ENCODE results near the gene NR5A2. TPM values are rescaled to one million over a fixed set of nuclear protein-coding genes. Genes with fewer than 3 reads are reported as not detected.

Gene NR5A2
- polyA plus RNA-seq, 3 donors, result 0.03 to 0.31 TPM; not detected in 1

DNA sequence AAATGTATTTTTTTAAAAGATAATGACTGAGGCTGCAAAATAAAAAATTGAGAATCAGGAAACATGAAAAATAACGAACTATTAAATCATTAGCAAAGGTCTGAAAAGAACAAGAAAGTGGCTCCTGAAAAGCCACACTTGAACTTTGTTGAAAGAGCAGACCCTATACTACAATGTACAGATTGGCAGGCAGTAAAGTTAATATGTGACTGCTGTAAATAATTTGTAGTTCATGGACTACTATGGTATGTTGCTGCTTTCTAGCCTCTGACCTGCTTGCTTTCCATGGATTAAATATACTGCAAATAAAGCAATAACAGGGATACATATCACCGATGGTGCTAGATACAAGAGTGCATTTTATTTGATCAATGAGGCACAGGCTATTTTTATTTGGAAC is 18.6 kb downstream of the NR5A2 start:
- WGBS (ENCODE audit: insufficient coverage), result no CpG with 5 or more reads among the region's 2 CpGs
- H3K4me1 Mint-ChIP-seq, result peaks cover 21% of the 10 kb centered on the region
- H3K36me3 Mint-ChIP-seq, result peaks cover 0 to 5% of the 10 kb centered on the region in 2 donors
- H3K4me3 ChIP-seq (replicated peaks in 1 of 3; ENCODE audit: low read depth in 2 of 3, low read length in 3 of 3), result no peak overlapping the region
- H3K27ac Mint-ChIP-seq, result no peak overlapping the region
- peak overlapping the region in 1 of 2 donors; percentile 67 for H3K4me3 Mint-ChIP-seq
- intact Hi-C loops (cut with micrococcal nuclease), result no loop called here
- TF ChIP-seq CTCF (IDR thresholded peaks at IDR 0.05), result no peak
- H3K9ac ChIP-seq (ENCODE audit: insufficient read depth, low read length, poor library complexity, severe bottlenecking), result no peak overlapping the region
- H3K4me2 ChIP-seq (replicated peaks; ENCODE audit: extremely low read depth, low read length, poor library complexity, severe bottlenecking), result no peak overlapping the region
- no peaks in the 10 kb centered on the region for H4K20me1 ChIP-seq (ENCODE audit: insufficient read depth, low read length)
- no peaks in the 10 kb centered on the region for H3K79me2 ChIP-seq (ENCODE audit: insufficient read depth, low read length)
- H3K36me3 ChIP-seq (replicated peaks in 1 of 2; ENCODE audit: control insufficient read depth in 1 of 2, insufficient read depth in 2 of 2, low read length in 2 of 2), result no peaks in the 10 kb centered on the region
- peaks cover 59 to 77% of the 10 kb centered on the region in 2 donors for H3K27me3 ChIP-seq (ENCODE audit: control insufficient read depth in 2 of 2, insufficient read depth in 2 of 2, low read length in 2 of 2)
- peaks cover 0 to 10% of the 10 kb centered on the region in 2 donors for H3K9me3 ChIP-seq (replicated peaks in 1 of 2; ENCODE audit: control insufficient read depth in 1 of 2, insufficient read depth in 1 of 2, low read length in 2 of 2)
- H3K27ac ChIP-seq (ENCODE audit: low read depth in 1 of 2, low read length in 2 of 2), result no peak overlapping the region
- H3K27me3 Mint-ChIP-seq (ENCODE audit: low read depth in 3 of 3), result peaks cover 42 to 69% (median 56%) of the 10 kb centered on the region in 3 donors
- H3K9me3 Mint-ChIP-seq, result peaks cover 0 to 17% (median 6%) of the 10 kb centered on the region in 7 donors
- H2AFZ ChIP-seq (ENCODE audit: insufficient read depth, low read depth, low read length, poor library complexity, severe bottlenecking), result no peak overlapping the region
- DNase-seq, result no peak
- H3K4me1 ChIP-seq (ENCODE audit: control insufficient read depth in 1 of 2, insufficient read depth in 2 of 2, low read length in 2 of 2), result peaks cover 17 to 21% of the 10 kb centered on the region in 2 donors

DNA sequence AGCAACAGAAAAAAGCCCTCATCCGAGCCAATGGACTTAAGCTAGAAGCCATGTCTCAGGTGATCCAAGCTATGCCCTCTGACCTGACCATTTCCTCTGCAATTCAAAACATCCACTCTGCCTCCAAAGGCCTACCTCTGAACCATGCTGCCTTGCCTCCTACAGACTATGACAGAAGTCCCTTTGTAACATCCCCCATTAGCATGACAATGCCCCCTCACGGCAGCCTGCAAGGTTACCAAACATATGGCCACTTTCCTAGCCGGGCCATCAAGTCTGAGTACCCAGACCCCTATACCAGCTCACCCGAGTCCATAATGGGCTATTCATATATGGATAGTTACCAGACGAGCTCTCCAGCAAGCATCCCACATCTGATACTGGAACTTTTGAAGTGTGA is 20.7 kb downstream of the NR5A2 start:
- TF ChIP-seq CTCF (IDR thresholded peaks at IDR 0.05), result no peak
- no peak overlapping the region for H2AFZ ChIP-seq (ENCODE audit: insufficient read depth, low read depth, low read length, poor library complexity, severe bottlenecking)
- Mint-ChIP-seq H3K27ac (no peak overlapping the region), H3K27me3 (ENCODE audit: low read depth in 3 of 3) (peaks cover 43 to 48% (median 45%) of the 10 kb centered on the region in 3 donors), H3K4me1 (peaks cover 1% of the 10 kb centered on the region), H3K4me3 (no peak overlapping the region), H3K9me3 (peaks cover 0 to 2% (median 0%) of the 10 kb centered on the region in 7 donors), H3K36me3 (no peaks in the 10 kb centered on the region)
- H3K4me3 ChIP-seq (replicated peaks in 1 of 3; ENCODE audit: low read depth in 2 of 3, low read length in 3 of 3), result no peak overlapping the region
- no peaks in the 10 kb centered on the region for H3K9me3 ChIP-seq (replicated peaks in 1 of 2; ENCODE audit: control insufficient read depth in 1 of 2, insufficient read depth in 1 of 2, low read length in 2 of 2)
- no peak overlapping the region for H3K9ac ChIP-seq (ENCODE audit: insufficient read depth, low read length, poor library complexity, severe bottlenecking)
- peaks cover 42 to 56% of the 10 kb centered on the region in 2 donors for H3K27me3 ChIP-seq (ENCODE audit: control insufficient read depth in 2 of 2, insufficient read depth in 2 of 2, low read length in 2 of 2)
- H3K27ac ChIP-seq (ENCODE audit: low read depth in 1 of 2, low read length in 2 of 2), result no peak overlapping the region
- WGBS (ENCODE audit: insufficient coverage), result 96% methylated on average over 3 of the region's 5 CpGs
- no peaks in the 10 kb centered on the region for H3K36me3 ChIP-seq (replicated peaks in 1 of 2; ENCODE audit: control insufficient read depth in 1 of 2, insufficient read depth in 2 of 2, low read length in 2 of 2)
- no peak overlapping the region for H3K4me2 ChIP-seq (replicated peaks; ENCODE audit: extremely low read depth, low read length, poor library complexity, severe bottlenecking)
- intact Hi-C loops (cut with micrococcal nuclease), result no loop called here
- no peak for DNase-seq
- H4K20me1 ChIP-seq (ENCODE audit: insufficient read depth, low read length), result no peaks in the 10 kb centered on the region
- H3K79me2 ChIP-seq (ENCODE audit: insufficient read depth, low read length), result no peaks in the 10 kb centered on the region
- peaks cover under 1 to 1% of the 10 kb centered on the region in 2 donors for H3K4me1 ChIP-seq (ENCODE audit: control insufficient read depth in 1 of 2, insufficient read depth in 2 of 2, low read length in 2 of 2)
